ENCODE results near the gene SLC22A23.

Gene SLC22A23

GRCh38 chr6:3331971-3332370 lies 124.9 kb downstream of the SLC22A23 start:
- DNase-seq (ENCODE audit: low read depth): no peak

GRCh38 chr6:3331494-3331893 lies 125.4 kb downstream of the SLC22A23 start:
- no peak for DNase-seq (ENCODE audit: low read depth)

- DNase-seq (ENCODE audit: low read depth): no peak
These were observed 126.7 kb downstream of the SLC22A23 start for GRCh38 chr6:3330199-3330598.

GRCh38 chr6:3329393-3330051 lies 127.3 kb downstream of the SLC22A23 start:
- DNase-seq (ENCODE audit: low read depth): no peak

GRCh38 chr6:3328796-3329195 lies 128.1 kb downstream of the SLC22A23 start:
- no peak for DNase-seq (ENCODE audit: low read depth)

GRCh38 chr6:3328145-3328544 lies 128.7 kb downstream of the SLC22A23 start:
- no peak for DNase-seq (ENCODE audit: low read depth)

GRCh38 chr6:3327403-3327802 lies 129.4 kb downstream of the SLC22A23 start:
- no peak for DNase-seq (ENCODE audit: low read depth)

- DNase-seq (ENCODE audit: low read depth): no peak
These were observed 129.9 kb downstream of the SLC22A23 start for GRCh38 chr6:3326981-3327380.

- no peak for DNase-seq (ENCODE audit: low read depth)
These were observed 130.5 kb downstream of the SLC22A23 start for GRCh38 chr6:3326184-3326971.

- no peak for DNase-seq (ENCODE audit: low read depth)
These were observed 131.6 kb downstream of the SLC22A23 start for GRCh38 chr6:3325210-3325609.

GRCh38 chr6:3324262-3324942 lies 132.4 kb downstream of the SLC22A23 start:
- no peak for DNase-seq (ENCODE audit: low read depth)

GRCh38 chr6:3323696-3324261 lies 133.1 kb downstream of the SLC22A23 start:
- no peak for DNase-seq (ENCODE audit: low read depth)

- no peak for DNase-seq (ENCODE audit: low read depth)
These were observed 133.7 kb downstream of the SLC22A23 start for GRCh38 chr6:3323148-3323547.

GRCh38 chr6:3322366-3322890 lies 134.4 kb downstream of the SLC22A23 start:
- no peak for DNase-seq (ENCODE audit: low read depth)

GRCh38 chr6:3321875-3322274 lies 135.0 kb downstream of the SLC22A23 start:
- no peak for DNase-seq (ENCODE audit: low read depth)

- no peak for DNase-seq (ENCODE audit: low read depth)
These were observed 135.8 kb downstream of the SLC22A23 start for GRCh38 chr6:3321042-3321441.

GRCh38 chr6:3320238-3320811 lies 136.5 kb downstream of the SLC22A23 start:
- DNase-seq (ENCODE audit: low read depth): no peak

GRCh38 chr6:3319610-3320200 lies 137.1 kb downstream of the SLC22A23 start:
- DNase-seq (ENCODE audit: low read depth): no peak

GRCh38 chr6:3318821-3319540 lies 137.9 kb downstream of the SLC22A23 start:
- DNase-seq (ENCODE audit: low read depth): no peak

- no peak for DNase-seq (ENCODE audit: low read depth)
These were observed 138.6 kb downstream of the SLC22A23 start for GRCh38 chr6:3318226-3318625.

GRCh38 chr6:3317741-3318211 lies 139.1 kb downstream of the SLC22A23 start:
- no peak for DNase-seq (ENCODE audit: low read depth)

All from stimulated activated CD8-positive, alpha-beta memory T cell treated with anti-CD3 and anti-CD28 coated beads, Interleukin-15, amount 100 ng/mL, for 24 hours (primary cell).